ENCODE measurements around the gene ABCC6. TPM values are rescaled to one million over a fixed set of nuclear protein-coding genes. Genes with fewer than 3 reads are reported as not detected.
A peak's percentile ranks its signal among the peaks of the same experiment; 100 is the strongest.
"Not testable (repeated sequence)": the region's sequence is repeated elsewhere in the genome, so short reads cannot be mapped to it uniquely, and the experiment has no call there.

ABCC6 gene
- total RNA-seq, 1 experiment from 2014 or later = 2.7 TPM

DNA sequence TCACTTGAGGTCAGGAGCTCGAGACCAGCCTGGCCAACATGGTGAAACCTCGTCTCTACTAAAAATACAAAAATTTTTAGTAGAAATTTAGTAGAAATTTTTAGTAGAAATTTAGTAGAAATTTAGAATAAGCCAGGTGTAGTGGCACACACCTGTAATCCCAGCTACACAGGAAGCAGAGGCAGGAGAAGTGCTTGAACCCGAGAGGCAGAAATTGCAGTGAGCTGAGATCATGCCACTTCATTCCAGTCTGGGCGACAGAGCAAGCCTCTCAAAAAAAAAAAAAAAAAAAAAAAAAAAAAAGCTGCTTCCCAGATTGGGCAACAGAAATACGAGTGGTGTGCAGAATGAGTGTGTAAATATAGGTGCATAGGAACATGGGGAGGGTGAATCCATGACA is 4.5 kb downstream of the ABCC6 start:
- not testable (repeated sequence) for BruUV-seq (replicated peaks); H3K9ac ChIP-seq (ENCODE audit: low read length)

DNA sequence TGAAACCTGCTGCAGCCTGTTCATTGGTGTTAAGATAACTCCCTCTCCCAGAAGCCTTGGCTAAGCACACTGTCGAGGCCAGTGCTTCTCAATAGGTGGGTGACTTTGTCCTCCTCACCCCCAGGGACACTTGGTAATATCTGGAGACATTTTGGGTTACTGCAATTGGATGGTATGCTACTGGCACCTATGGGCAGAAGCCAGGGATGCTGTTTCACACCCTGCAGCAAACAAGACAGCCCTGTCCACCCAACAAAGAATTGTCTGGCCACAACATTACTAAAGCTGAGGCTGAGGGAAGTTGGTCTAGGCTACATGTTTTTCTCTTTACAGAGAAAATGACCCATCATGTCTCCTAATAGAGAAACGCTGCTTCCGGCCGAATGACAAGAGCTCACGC is 4.9 kb downstream of the ABCC6 start:
- H3K4me3 ChIP-seq (replicated peaks in 1 of 2; ENCODE audit: low read depth in 1 of 2, low read length in 2 of 2); H3K9me3 ChIP-seq (ENCODE audit: control insufficient read depth in 1 of 2, insufficient read depth in 1 of 2, low read depth in 1 of 2, low read length in 2 of 2); CTCF ChIA-PET; BruUV-seq (replicated peaks); H3K9ac ChIP-seq (ENCODE audit: low read length); H3K4me2 ChIP-seq (ENCODE audit: low read length); POLR2A ChIA-PET; H2AFZ ChIP-seq (ENCODE audit: low read depth, low read length, poor library complexity, severe bottlenecking); DNase-seq (ENCODE audit: low read depth, low spot score); RAD21 ChIA-PET (ENCODE audit: low non-redundant PET in 1 of 2, low total read pairs in 2 of 2, uncharacterized antibody in 2 of 2, unreplicated experiment in 2 of 2); H3K4me1 ChIP-seq (ENCODE audit: control insufficient read depth in 1 of 2, insufficient read depth in 2 of 2, low read length in 2 of 2); H3K36me3 ChIP-seq (ENCODE audit: control insufficient read depth in 1 of 2, insufficient read depth in 2 of 2, low read length in 2 of 2); H3K27ac ChIP-seq (ENCODE audit: low read depth, low read length); H4K20me1 ChIP-seq (ENCODE audit: insufficient read depth); intact Hi-C loops (cut with micrococcal nuclease); H3K27me3 ChIP-seq (ENCODE audit: insufficient read depth, low read length); H3K9me2 ChIP-seq (ENCODE audit: insufficient read depth); H3K79me2 ChIP-seq (ENCODE audit: insufficient read depth, low read length): not testable (repeated sequence)
- ATAC-seq = peak; percentile 58

More for the DNA sequence above, 4.5 kb downstream of the ABCC6 start:
- DNase-seq (ENCODE audit: low read depth, low spot score); ATAC-seq; H3K4me3 ChIP-seq (replicated peaks in 1 of 2; ENCODE audit: low read depth in 1 of 2, low read length in 2 of 2); H3K36me3 ChIP-seq (ENCODE audit: control insufficient read depth in 1 of 2, insufficient read depth in 2 of 2, low read length in 2 of 2); H3K9me2 ChIP-seq (ENCODE audit: insufficient read depth); H4K20me1 ChIP-seq (ENCODE audit: insufficient read depth); H2AFZ ChIP-seq (ENCODE audit: low read depth, low read length, poor library complexity, severe bottlenecking); H3K27ac ChIP-seq (ENCODE audit: low read depth, low read length); intact Hi-C loops (cut with micrococcal nuclease); H3K4me1 ChIP-seq (ENCODE audit: control insufficient read depth in 1 of 2, insufficient read depth in 2 of 2, low read length in 2 of 2); RAD21 ChIA-PET (ENCODE audit: low non-redundant PET in 1 of 2, low total read pairs in 2 of 2, uncharacterized antibody in 2 of 2, unreplicated experiment in 2 of 2); H3K4me2 ChIP-seq (ENCODE audit: low read length); POLR2A ChIA-PET; H3K79me2 ChIP-seq (ENCODE audit: insufficient read depth, low read length); CTCF ChIA-PET; H3K27me3 ChIP-seq (ENCODE audit: insufficient read depth, low read length); H3K9me3 ChIP-seq (ENCODE audit: control insufficient read depth in 1 of 2, insufficient read depth in 1 of 2, low read depth in 1 of 2, low read length in 2 of 2): not testable (repeated sequence)

DNA sequence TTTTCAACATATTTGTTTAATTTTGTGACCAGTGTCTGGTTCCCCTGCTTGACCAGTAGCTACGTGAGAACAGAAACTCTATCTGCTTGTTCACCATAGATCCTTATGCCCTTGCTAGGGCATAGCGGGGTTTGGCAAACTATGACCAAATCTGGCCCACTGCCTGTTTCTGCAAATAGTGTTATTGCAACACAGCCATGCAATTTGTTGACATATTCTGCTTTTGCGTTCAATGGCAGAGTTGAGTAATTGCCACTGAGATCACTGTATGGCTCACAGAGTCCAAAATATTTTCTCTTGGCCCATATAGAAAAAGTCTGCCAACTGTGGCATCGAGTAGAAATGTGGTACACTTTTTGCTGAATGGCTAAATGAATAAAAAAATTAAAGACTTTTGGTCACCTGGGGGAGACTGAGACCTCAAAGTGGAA is 9.4 kb downstream of the ABCC6 start:
- H3K4me3 ChIP-seq (replicated peaks in 1 of 2; ENCODE audit: low read depth in 1 of 2, low read length in 2 of 2); H3K4me2 ChIP-seq (ENCODE audit: low read length); H3K9ac ChIP-seq (ENCODE audit: low read length); H3K27me3 ChIP-seq (ENCODE audit: insufficient read depth, low read length); H3K9me3 ChIP-seq (ENCODE audit: control insufficient read depth in 1 of 2, insufficient read depth in 1 of 2, low read depth in 1 of 2, low read length in 2 of 2); ATAC-seq; H3K9me2 ChIP-seq (ENCODE audit: insufficient read depth); H4K20me1 ChIP-seq (ENCODE audit: insufficient read depth); POLR2A ChIA-PET; CTCF ChIA-PET; BruUV-seq (replicated peaks); H2AFZ ChIP-seq (ENCODE audit: low read depth, low read length, poor library complexity, severe bottlenecking); DNase-seq (ENCODE audit: low read depth, low spot score); intact Hi-C loops (cut with micrococcal nuclease); H3K36me3 ChIP-seq (ENCODE audit: control insufficient read depth in 1 of 2, insufficient read depth in 2 of 2, low read length in 2 of 2); H3K79me2 ChIP-seq (ENCODE audit: insufficient read depth, low read length); H3K4me1 ChIP-seq (ENCODE audit: control insufficient read depth in 1 of 2, insufficient read depth in 2 of 2, low read length in 2 of 2); H3K27ac ChIP-seq (ENCODE audit: low read depth, low read length); RAD21 ChIA-PET (ENCODE audit: low non-redundant PET in 1 of 2, low total read pairs in 2 of 2, uncharacterized antibody in 2 of 2, unreplicated experiment in 2 of 2): not testable (repeated sequence)

DNA sequence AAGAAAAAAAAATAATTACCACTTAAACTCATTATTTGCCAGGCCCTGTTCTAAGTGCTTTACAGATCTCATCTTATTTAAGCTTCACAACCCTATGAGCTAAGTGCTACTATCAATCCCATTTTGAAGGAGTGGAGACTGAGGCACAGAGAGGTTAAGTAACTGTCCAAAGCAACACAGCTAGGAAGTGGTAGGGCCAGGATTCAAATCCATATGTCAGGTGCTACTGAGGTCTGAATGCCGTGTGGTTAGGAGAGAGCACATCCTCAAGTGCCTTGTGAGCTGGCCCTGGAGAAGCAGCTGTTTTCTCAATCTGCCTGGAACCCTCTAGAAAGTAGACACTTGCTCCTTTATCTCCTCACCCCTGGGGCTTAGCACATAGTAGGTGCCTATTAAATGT is 11.9 kb downstream of the ABCC6 start:
- CTCF ChIA-PET; H3K27ac ChIP-seq (ENCODE audit: low read depth, low read length); H3K9me3 ChIP-seq (ENCODE audit: control insufficient read depth in 1 of 2, insufficient read depth in 1 of 2, low read depth in 1 of 2, low read length in 2 of 2); RAD21 ChIA-PET (ENCODE audit: low non-redundant PET in 1 of 2, low total read pairs in 2 of 2, uncharacterized antibody in 2 of 2, unreplicated experiment in 2 of 2); H3K27me3 ChIP-seq (ENCODE audit: insufficient read depth, low read length); H2AFZ ChIP-seq (ENCODE audit: low read depth, low read length, poor library complexity, severe bottlenecking); H3K4me2 ChIP-seq (ENCODE audit: low read length); H3K79me2 ChIP-seq (ENCODE audit: insufficient read depth, low read length); DNase-seq (ENCODE audit: low read depth, low spot score); intact Hi-C loops (cut with micrococcal nuclease); H3K4me1 ChIP-seq (ENCODE audit: control insufficient read depth in 1 of 2, insufficient read depth in 2 of 2, low read length in 2 of 2); ATAC-seq; POLR2A ChIA-PET; H3K36me3 ChIP-seq (ENCODE audit: control insufficient read depth in 1 of 2, insufficient read depth in 2 of 2, low read length in 2 of 2); H3K4me3 ChIP-seq (replicated peaks in 1 of 2; ENCODE audit: low read depth in 1 of 2, low read length in 2 of 2); BruUV-seq (replicated peaks); H3K9ac ChIP-seq (ENCODE audit: low read length); H3K9me2 ChIP-seq (ENCODE audit: insufficient read depth); H4K20me1 ChIP-seq (ENCODE audit: insufficient read depth): not testable (repeated sequence)

DNA sequence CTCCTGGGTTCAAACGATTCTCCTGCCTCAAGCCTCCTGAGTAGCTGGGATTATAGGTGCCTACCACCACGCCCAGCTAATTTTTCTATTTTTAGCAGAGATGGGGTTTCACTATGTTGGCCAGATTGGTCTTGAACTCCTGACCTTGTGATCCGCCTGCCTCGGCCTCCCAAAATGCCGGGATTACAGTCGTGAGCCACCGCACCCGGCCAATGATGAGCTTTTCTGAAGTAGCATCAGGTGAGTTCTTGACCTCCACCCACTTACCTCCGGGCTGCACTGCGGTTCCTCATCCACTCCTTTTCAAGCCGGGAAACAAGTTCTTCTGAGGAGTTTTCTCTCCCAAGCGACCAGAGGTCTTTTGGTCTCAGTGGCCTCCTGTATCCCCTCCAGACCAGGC is 14.8 kb downstream of the ABCC6 start:
- H3K4me1 ChIP-seq (ENCODE audit: control insufficient read depth in 1 of 2, insufficient read depth in 2 of 2, low read length in 2 of 2); CTCF ChIA-PET; POLR2A ChIA-PET; H3K27me3 ChIP-seq (ENCODE audit: insufficient read depth, low read length); H3K9me2 ChIP-seq (ENCODE audit: insufficient read depth); H3K9ac ChIP-seq (ENCODE audit: low read length); RAD21 ChIA-PET (ENCODE audit: low non-redundant PET in 1 of 2, low total read pairs in 2 of 2, uncharacterized antibody in 2 of 2, unreplicated experiment in 2 of 2); H3K9me3 ChIP-seq (ENCODE audit: control insufficient read depth in 1 of 2, insufficient read depth in 1 of 2, low read depth in 1 of 2, low read length in 2 of 2); intact Hi-C loops (cut with micrococcal nuclease); H4K20me1 ChIP-seq (ENCODE audit: insufficient read depth); DNase-seq (ENCODE audit: low read depth, low spot score); BruUV-seq (replicated peaks); ATAC-seq; H3K79me2 ChIP-seq (ENCODE audit: insufficient read depth, low read length); H2AFZ ChIP-seq (ENCODE audit: low read depth, low read length, poor library complexity, severe bottlenecking); H3K36me3 ChIP-seq (ENCODE audit: control insufficient read depth in 1 of 2, insufficient read depth in 2 of 2, low read length in 2 of 2); H3K4me2 ChIP-seq (ENCODE audit: low read length); H3K27ac ChIP-seq (ENCODE audit: low read depth, low read length); H3K4me3 ChIP-seq (replicated peaks in 1 of 2; ENCODE audit: low read depth in 1 of 2, low read length in 2 of 2): not testable (repeated sequence)

Measured in HCT116 (cell line).